Activated CD8-positive, alpha-beta T cell treated with anti-CD3 and anti-CD28 coated beads for 36 hours (primary cell): ENCODE results near the gene CSNK1D. TPM values are rescaled to one million over a fixed set of nuclear protein-coding genes. Genes with fewer than 3 reads are reported as not detected.

Experiments
- ATAC-seq: fragments of 200-7000 bp; cut with Tn5 transposase; one replicate; pipeline ENCODE4 v1.10.0; 2021; ENCODE audit warnings: mild to moderate bottlenecking, moderate library complexity
- CTCF ChIA-PET: fragments of 350-600 bp; sonication (Branson Sonifier 250); formaldehyde crosslinking; loops from one replicate; lab custom pipeline; 2021; ENCODE audit warnings: antibody characterized with exemption; lab: Charles Lee
- POLR2A ChIA-PET: fragments of 350-600 bp; sonication (Branson Sonifier 250); formaldehyde crosslinking; loops from one replicate; lab custom pipeline; 2021; ENCODE audit warnings: antibody characterized with exemption; lab: Charles Lee
- DNase-seq: peaks from one replicate; pipeline ENCODE4 v3.0.0-alpha.2; 2020
- H3K27ac Mint-ChIP-seq: one replicate; pipeline ENCODE4 v1.8.0; 2021; ENCODE audit warnings: mild to moderate bottlenecking, mixed read lengths
- H3K27me3 Mint-ChIP-seq: one replicate; pipeline ENCODE4 v1.8.0; 2021; ENCODE audit warnings: mixed read lengths
- H3K36me3 Mint-ChIP-seq: one replicate; pipeline ENCODE4 v1.8.0; 2021; ENCODE audit warnings: low read depth, mixed read lengths
- H3K4me1 Mint-ChIP-seq: one replicate; pipeline ENCODE4 v1.8.0; 2021; ENCODE audit warnings: low read depth, mixed read lengths
- H3K4me3 Mint-ChIP-seq: one replicate; pipeline ENCODE4 v1.8.0; 2021; ENCODE audit warnings: mild to moderate bottlenecking, moderate library complexity, mixed read lengths
- H3K9me3 Mint-ChIP-seq: one replicate; pipeline ENCODE4 v1.8.0; 2021; ENCODE audit warnings: mixed read lengths
- CTCF ChIP-seq: fragments of 200-600 bp; IDR thresholded peaks from one replicate; pipeline ENCODE4 v1.8.0; 2022; ENCODE audit warnings: antibody characterized with exemption, mild to moderate bottlenecking
- intact Hi-C: fragments of 100-400 bp; cut with micrococcal nuclease; formaldehyde crosslinking; loops from one replicate; pipeline ENCODE4 v1.10.0; 2022
- total RNA-seq, 2 experiments: library from RNA; stranded (reverse); gene quantifications; one replicate each; pipeline ENCODE4 v1.2.3, GENCODE V29; 2021

CSNK1D gene
- total RNA-seq, 2 experiments from 2014 or later = 90.6 to 97.0 TPM

GRCh38 chr17:82239926-82240505, 33.5 kb downstream of the CSNK1D start:
- no peak for TF ChIP-seq CTCF
- H3K27me3 Mint-ChIP-seq = no peaks in the 10 kb centered on the region
- DNase-seq (no peak), ATAC-seq (no peak)
- H3K36me3 Mint-ChIP-seq = peaks cover 42% of the 10 kb centered on the region
- peak overlapping the region; percentile 69 for H3K27ac Mint-ChIP-seq
- no peak overlapping the region for H3K4me3 Mint-ChIP-seq
- H3K9me3 Mint-ChIP-seq = no peaks in the 10 kb centered on the region
- POLR2A ChIA-PET = interaction anchor here (1.0 kb wide), 1 partner anchor 10 kb away, joined by 4 read pairs; no protein-coding TSS in a partner anchor
- CTCF ChIA-PET = interaction anchor here (1.1 kb wide), 2 partner anchors 34 to 81 kb away, joined by 3 read pairs; no protein-coding TSS in a partner anchor
- intact Hi-C loops = loop anchor here (5.0 kb wide), 1 partner anchor 82 kb away; no protein-coding TSS in a partner anchor
- peaks cover 58% of the 10 kb centered on the region for H3K4me1 Mint-ChIP-seq

- Mint-ChIP-seq H3K4me3 (no peak overlapping the region), H3K27ac (no peak overlapping the region), H3K36me3 (peaks cover 38% of the 10 kb centered on the region), H3K27me3 (no peaks in the 10 kb centered on the region), H3K9me3 (no peaks in the 10 kb centered on the region), H3K4me1 (peaks cover 62% of the 10 kb centered on the region)
- POLR2A ChIA-PET = no interaction called here
- TF ChIP-seq CTCF = no peak
- DNase-seq (no peak), ATAC-seq (no peak)
- intact Hi-C loops = no loop called here
- CTCF ChIA-PET = interaction anchor here (1.1 to 1.6 kb wide), 3 partner anchors 34 to 81 kb away, joined by 3 to 7 read pairs (median 3); no protein-coding TSS in a partner anchor
These were observed 34.0 kb downstream of the CSNK1D start for GRCh38 chr17:82239401-82239925.

DNA sequence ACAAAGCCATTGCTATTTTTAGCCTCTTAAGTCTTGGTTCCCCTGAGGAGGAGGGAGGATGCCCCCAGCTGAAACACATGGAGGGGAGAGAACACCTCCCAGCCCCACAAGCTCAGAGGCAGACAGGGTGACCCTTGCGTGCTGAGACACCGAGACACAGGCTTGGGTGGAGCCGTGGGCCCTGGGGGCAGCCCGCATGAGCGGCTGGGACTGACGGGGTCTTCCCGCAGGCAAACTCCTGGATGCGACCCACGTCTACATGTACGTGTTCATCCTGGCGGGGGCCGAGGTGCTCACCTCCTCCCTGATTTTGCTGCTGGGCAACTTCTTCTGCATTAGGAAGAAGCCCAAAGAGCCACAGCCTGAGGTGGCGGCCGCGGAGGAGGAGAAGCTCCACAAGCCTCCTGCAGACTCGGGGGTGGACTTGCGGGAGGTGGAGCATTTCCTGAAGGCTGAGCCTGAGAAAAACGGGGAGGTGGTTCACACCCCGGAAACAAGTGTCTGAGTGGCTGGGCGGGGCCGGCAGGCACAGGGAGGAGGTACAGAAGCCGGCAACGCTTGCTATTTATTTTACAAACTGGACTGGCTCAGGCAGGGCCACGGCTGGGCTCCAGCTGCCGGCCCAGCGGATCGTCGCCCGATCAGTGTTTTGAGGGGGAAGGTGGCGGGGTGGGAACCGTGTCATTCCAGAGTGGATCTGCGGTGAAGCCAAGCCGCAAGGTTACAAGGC, 34.9 kb downstream of the CSNK1D start:
- peaks cover 56% of the 10 kb centered on the region for H3K4me1 Mint-ChIP-seq
- ChIA-PET CTCF (interaction anchor here (0.8 to 1.6 kb wide), 5 partner anchors 10 to 216 kb away, joined by 3 to 7 read pairs (median 3); partner anchors contain the start of genes CENPX, LRRC45 and SLC16A3), POLR2A (interaction anchor here (0.9 kb wide), 1 partner anchor 78 kb away, joined by 3 read pairs; no protein-coding TSS in a partner anchor)
- H3K9me3 Mint-ChIP-seq = no peaks in the 10 kb centered on the region
- TF ChIP-seq CTCF = no peak
- peak overlapping the region; percentile 57 for H3K27ac Mint-ChIP-seq
- DNase-seq (peak; percentile 83), ATAC-seq (peak; percentile 55)
- intact Hi-C loops = no loop called here
- peak overlapping the region; percentile 44 for H3K4me3 Mint-ChIP-seq
- no peaks in the 10 kb centered on the region for H3K27me3 Mint-ChIP-seq
- peaks cover 29% of the 10 kb centered on the region for H3K36me3 Mint-ChIP-seq

DNA sequence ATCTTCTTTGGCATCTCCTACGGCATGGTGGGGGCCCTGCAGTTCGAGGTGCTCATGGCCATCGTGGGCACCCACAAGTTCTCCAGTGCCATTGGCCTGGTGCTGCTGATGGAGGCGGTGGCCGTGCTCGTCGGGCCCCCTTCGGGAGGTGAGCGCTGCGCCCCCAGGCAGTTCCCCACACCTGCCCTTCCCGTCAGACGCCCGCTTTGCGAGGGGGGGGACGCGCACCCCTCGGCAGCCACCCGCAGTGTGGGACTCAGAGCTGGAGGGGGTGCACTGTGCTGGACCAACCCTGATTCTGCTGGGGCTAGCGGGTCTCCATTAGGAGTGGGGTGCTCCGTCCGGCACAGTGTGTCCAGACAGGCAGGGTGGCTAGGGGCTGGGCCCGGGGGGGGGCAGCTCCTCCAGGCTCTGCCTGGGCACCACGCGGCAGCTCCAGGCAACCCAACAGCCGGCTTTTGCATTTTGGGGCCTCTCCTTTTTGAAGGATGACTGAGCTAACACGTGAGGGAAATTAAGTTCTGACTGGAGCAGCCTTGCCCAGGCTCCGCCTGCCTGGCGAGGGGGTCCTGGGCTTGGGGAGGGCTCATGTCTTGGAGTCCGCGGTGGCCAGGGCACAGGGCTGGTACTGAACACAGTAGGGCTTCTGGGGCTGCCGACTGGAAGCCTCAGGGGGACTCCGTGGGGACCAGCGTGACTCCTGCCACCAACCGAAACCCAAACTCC, 35.6 kb downstream of the CSNK1D start:
- H3K27me3 Mint-ChIP-seq = no peaks in the 10 kb centered on the region
- peaks cover 23% of the 10 kb centered on the region for H3K36me3 Mint-ChIP-seq
- H3K4me3 Mint-ChIP-seq = peak overlapping the region; percentile 44
- H3K27ac Mint-ChIP-seq = peak overlapping the region; percentile 11
- H3K4me1 Mint-ChIP-seq = peaks cover 56% of the 10 kb centered on the region
- ATAC-seq = no peak
- CTCF ChIA-PET = interaction anchor here (0.8 to 1.6 kb wide), 6 partner anchors 9 to 215 kb away, joined by 3 to 7 read pairs (median 3); partner anchors contain the start of genes CENPX, LRRC45 and SLC16A3
- no peak for DNase-seq
- intact Hi-C loops = no loop called here
- H3K9me3 Mint-ChIP-seq = no peaks in the 10 kb centered on the region
- no peak for TF ChIP-seq CTCF
- POLR2A ChIA-PET = interaction anchor here (0.9 to 1.2 kb wide), 2 partner anchors 25 to 79 kb away, joined by 3 to 4 read pairs; partner anchors contain the start of gene CCDC57
